HG03521 (cell line): ENCODE results near the gene TRIM10.
"Not testable (repeated sequence)": the region's sequence is repeated elsewhere in the genome, so short reads cannot be mapped to it uniquely, and the experiment has no call there.

Source experiments
- ATAC-seq: cut with Tn5 transposase; IDR thresholded peaks from one replicate; pipeline ENCODE4 v1.9.1; 2021; ENCODE audit warnings: mild to moderate bottlenecking, moderate library complexity; ENCODE audit not compliant: unreplicated experiment

TRIM10 gene

GRCh38 chr6:30175765-30176164, 14.8 kb upstream of the TRIM10 start:
- ATAC-seq = no peak

DNA sequence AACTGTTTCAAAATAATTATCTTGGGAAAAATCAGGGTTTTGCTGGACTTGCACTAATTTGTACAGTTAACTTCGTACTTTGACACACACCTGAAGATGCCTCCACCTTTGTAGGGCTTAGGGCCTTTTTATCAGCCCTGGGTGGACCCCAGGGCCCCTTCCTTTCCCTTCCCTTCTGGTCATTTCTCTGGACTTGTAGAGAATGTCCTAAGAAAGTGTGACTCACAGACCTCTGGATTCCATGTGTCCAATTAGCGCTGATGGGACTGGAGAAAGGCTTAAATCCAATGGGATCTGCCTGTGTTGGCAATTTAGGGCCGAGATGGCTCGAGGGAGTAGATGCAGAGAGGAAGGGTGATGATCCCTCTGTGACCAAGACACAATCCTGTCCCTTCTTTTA, 11.7 kb upstream of the TRIM10 start:
- ATAC-seq = no peak

DNA sequence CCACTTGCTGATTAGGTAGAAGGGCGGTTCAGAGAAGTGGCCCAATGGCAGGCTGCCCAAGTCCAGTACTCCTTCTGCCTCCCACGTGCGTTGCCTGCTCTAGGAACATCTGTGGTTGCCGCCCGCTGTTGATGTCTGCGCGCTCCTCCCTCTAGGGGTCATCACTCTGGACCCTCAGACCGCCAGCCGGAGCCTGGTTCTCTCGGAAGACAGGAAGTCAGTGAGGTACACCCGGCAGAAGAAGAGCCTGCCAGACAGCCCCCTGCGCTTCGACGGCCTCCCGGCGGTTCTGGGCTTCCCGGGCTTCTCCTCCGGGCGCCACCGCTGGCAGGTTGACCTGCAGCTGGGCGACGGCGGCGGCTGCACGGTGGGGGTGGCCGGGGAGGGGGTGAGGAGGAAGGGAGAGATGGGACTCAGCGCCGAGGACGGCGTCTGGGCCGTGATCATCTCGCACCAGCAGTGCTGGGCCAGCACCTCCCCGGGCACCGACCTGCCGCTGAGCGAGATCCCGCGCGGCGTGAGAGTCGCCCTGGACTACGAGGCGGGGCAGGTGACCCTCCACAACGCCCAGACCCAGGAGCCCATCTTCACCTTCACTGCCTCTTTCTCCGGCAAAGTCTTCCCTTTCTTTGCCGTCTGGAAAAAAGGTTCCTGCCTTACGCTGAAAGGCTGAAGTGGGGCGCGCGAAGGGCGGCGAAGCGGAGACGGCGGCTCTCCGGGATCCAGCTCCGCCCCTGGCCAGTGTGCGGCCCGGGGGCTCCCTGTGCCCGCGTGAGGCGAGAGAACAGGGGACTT, 10.9 kb upstream of the TRIM10 start:
- ATAC-seq = no peak

DNA sequence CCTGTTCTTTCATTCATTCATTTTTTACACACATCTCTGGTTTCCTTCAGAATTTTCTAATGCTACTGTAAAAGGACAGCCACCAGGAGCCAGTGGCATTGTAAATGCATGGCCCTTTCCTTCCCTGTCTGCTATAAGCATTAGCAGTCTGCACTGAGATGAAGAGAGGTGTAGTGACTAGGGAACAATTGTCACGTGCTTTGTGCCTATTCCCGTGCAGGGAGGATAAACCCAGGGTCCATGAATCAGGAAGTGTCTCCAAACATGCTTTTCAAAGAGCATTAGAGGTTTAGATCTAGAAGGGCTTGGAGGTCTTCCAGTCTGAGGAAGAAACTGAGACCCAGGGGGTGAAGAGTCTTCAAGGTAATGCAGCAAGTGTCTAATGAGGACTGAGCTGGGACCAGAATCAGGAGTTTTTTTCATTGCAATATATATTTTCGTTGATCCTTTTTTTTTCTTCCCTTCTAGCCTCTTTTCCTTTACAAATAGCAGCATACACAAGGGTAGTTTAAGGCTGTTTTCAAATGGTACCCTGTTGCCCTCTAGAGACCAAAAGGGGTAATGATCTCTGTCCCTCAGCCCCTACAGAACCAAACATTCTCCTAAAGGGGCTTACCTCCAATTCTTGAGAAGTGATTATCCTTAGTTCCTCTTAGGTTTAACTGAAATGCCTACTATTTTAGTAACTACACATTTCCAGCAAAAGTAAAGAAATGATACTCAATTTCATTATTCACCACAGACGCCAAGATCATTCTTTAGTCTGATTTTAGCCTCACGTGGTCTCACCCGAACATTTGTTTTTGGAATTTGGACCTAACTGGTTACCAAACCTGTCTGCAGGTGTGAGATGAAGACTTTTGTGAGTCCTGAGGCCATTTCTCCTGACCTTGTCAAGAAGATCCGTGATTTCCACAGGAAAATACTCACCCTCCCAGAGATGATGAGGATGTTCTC, 8.9 kb upstream of the TRIM10 start:
- ATAC-seq = no peak

- ATAC-seq = no peak
Observed at GRCh38 chr6:30168741-30169140, 7.7 kb upstream of the TRIM10 start.

GRCh38 chr6:30167101-30167500, 6.1 kb upstream of the TRIM10 start:
- ATAC-seq = no peak

DNA sequence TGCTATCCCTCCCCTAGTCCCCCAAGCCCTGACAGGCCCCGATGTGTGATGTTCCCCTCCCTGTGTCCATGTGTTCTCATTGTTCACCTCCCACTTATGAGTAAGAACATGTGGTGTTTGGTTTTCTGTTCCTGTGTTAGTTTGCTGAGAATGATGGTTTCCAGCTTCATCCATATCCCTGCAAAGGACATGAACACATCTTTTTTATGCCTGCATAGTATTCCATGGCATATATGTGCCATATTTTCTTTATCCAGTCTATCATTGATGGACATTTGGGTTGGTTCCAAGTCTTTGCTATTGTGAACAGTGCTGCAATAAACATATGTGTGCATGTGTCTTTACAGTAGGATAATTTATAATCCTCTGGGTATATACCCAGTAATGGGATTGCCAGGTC, 4.2 kb upstream of the TRIM10 start:
- not testable (repeated sequence) for ATAC-seq

GRCh38 chr6:30164714-30165113, 3.7 kb upstream of the TRIM10 start:
- ATAC-seq = no peak

GRCh38 chr6:30163918-30164654, 3.1 kb upstream of the TRIM10 start:
- ATAC-seq = no peak

GRCh38 chr6:30163090-30163917, 2.3 kb upstream of the TRIM10 start, which contains the start of gene TRIM15:
Gene TRIM15, plus strand, starts transcription at chr6:30163546. Its CDS starts 139 bp downstream, at chr6:30163685.
- ATAC-seq = no peak

GRCh38 chr6:30162265-30163089, 1.5 kb upstream of the TRIM10 start:
- ATAC-seq = no peak

DNA sequence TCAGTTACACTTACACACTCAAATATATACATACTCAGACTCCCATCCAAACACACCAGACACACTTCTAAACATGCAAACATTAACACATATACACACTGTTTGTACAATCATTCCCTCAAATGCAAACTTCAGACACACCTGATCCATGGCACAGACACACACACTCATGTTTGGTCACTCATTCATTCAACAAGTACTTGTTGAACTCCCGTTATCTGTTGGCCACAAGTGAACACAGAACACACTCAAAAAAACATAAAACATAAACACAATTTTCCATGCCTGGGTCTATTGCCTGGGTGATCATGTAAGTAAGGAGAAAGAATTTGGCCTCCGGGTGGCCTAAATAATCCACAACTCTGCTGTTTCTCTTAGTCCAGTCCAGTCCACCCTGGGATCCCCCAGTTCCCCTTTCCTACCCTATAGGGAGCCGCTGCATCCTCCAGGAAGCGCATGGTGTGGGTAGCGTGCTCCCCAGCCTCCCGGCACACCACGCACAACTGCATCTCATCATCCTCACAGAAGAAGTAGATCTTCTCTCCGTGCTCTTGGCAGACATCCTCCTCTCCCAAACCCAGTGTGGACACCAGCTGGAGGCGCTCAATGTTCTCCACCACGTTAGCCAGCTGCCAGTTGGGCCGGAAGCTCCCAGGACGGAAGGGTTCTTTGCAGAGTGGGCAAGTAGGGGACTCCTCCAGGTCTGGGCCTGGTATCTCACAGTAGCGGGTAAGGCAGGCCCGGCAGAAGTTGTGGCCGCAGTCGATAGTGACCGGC, 815 bp downstream of the TRIM10 start:
- no peak for ATAC-seq

DNA sequence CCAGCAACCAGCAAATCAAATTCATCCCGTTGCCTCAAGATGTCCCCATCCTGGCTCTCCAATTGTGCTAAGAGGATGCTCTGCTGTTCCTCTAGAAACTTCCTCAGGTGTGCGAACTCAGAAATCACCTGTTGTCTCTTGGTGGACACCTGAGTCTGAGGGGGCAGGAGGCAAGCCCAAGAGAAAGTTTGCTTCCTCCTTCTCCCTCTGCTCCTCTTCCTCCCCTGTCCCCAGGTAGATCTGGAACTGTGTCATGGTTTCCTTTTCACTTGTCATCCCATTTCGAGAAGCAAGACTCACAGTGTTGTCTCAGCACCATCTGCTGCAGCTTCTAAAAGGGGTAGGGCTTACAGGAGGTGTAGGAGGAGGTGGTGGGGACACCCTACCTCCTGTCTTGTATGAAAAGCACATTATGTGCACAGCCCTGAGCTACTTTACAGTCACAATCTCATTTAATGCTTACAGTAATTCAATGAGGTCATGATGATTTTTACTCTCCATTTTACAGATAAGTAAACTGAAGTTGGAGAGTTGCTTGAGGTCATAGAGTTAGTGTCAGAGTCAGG, 2.5 kb downstream of the TRIM10 start:
- ATAC-seq = no peak

DNA sequence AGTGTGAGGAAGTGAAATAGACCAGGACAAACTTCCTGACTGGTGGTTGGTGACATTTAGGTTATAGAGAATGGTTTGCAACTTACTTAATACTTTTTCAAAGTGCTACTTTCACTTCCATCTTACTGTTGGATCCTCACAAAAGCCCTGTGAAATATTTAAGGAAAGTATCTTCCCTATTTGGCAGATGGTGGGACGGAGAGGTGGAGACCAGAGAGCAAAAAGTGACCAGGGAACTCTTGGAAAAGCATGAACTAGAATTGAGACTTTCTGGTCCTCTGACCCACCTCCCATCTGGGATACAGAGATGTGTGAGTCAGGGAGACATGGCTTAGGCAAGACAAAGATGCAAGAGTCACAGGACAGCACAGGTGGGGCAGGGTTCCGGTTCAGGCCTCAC, 3.0 kb downstream of the TRIM10 start:
- ATAC-seq = no peak

- no peak for ATAC-seq
Observed at GRCh38 chr6:30157581-30157980, 3.4 kb downstream of the TRIM10 start.

DNA sequence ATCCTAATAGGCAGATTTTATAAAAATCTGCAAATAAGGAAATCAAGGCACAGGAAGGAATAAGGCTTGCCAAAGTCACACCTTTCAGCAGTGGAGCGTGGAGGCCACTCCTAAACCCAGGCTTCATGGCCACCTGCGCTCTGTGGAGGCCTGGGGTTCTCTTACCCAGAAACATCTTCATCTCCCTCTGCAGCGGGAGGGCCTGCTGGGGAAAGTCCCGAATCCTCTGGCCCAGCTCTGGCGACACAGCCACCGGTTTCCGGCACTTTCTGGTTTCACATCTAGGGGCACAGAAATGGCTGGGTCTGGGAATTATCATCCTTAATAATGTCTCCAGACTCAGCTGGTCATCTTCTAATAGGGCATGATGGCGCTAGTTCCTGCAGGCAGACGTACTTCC, 4.2 kb downstream of the TRIM10 start:
- ATAC-seq = no peak

DNA sequence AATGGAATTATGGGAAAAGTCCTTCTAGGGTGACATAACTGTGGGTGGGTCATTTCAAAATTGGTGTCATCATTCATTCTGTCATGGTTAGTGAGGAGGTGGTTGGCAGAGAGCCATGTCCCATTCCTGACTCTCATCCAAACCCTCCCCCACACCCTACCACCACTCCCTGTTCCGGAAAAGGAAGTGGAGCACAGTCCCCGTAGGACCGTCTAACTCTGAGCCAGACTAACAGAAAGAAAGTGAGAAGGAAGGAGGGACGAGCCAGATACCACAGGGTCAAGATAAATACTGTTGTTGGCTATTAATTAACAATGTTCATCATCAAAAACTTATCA, 4.8 kb downstream of the TRIM10 start:
- no peak for ATAC-seq

DNA sequence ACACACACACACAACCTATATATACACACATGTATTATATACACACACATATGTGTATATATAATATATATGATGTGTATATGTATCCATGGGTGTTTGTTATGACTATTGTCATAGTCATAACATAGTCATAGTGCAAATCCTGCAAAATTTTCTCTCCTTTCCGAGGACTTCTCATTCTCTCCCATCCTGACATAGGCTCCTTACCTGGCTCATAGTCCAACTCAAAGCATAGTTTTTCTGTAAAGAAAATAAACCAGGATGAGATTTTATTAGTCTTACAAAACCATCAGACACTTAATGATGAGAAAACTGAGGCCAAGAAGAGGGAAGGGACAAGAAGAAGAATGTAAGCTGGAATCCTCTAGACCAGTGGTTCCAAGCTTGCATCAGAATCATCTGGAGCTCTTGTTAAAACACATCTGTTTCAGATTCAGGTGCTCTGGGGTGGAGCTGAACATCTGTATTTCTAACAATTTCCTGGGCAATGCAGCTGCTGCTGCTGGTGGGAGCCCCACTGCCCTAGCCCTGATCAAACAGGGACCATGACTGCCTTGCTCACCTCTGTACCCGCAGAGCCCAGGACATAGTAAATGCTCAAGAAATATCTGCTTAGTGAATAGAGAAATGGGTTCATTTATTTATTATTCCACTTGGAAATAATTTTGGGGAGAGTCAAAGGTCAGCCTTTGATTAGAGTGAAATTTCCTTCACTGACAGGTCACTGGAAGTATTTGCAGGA, 5.3 kb downstream of the TRIM10 start:
- no peak for ATAC-seq
